SK-N-SH treated with all-trans-retinoic acid at 6 μM for 48 hours (cell line): ENCODE data around the gene TNFRSF12A.
A peak's percentile ranks its signal among the peaks of the same experiment; 100 is the strongest.

ENCODE experiments used
- ATAC-seq: fragments of 200-7000 bp; cut with Tn5 transposase; 3 replicates; pipeline ENCODE4 v1.9.1; 2020; ENCODE audit warnings: mild to moderate bottlenecking, moderate library complexity
- ARNTL ChIP-seq: fragments of 450-650 bp; formaldehyde crosslinking; IDR thresholded peaks from 2 replicates; pipeline ENCODE4 v1.5.0; 2020; ENCODE audit warnings: low read depth, mild to moderate bottlenecking, moderate library complexity, borderline replicate concordance
- BACH2 ChIP-seq: fragments of 250-450 bp; sonication (Bioruptor Pico); IDR thresholded peaks from 2 replicates; pipeline ENCODE4 v1.9.0; 2021; ENCODE audit warnings: mild to moderate bottlenecking, borderline replicate concordance
- CREB5 ChIP-seq: fragments of 250-450 bp; sonication (Bioruptor Pico); IDR thresholded peaks from 2 replicates; pipeline ENCODE4 v1.5.1; 2020; ENCODE audit warnings: low read depth, mild to moderate bottlenecking, moderate library complexity
- CSDC2 ChIP-seq: fragments of 250-450 bp; sonication (Bioruptor Pico); IDR thresholded peaks from 2 replicates; pipeline ENCODE4 v1.5.0; 2020; ENCODE audit warnings: mild to moderate bottlenecking, moderate library complexity
- CSRNP3 ChIP-seq: fragments of 250-450 bp; sonication (Bioruptor Pico); IDR thresholded peaks from 2 replicates; pipeline ENCODE4 v1.5.1; 2021; ENCODE audit warnings: mild to moderate bottlenecking, moderate library complexity
- GLIS3 ChIP-seq: fragments of 250-450 bp; sonication (Bioruptor Pico); IDR thresholded peaks from 2 replicates; pipeline ENCODE4 v1.5.0; 2020; ENCODE audit warnings: mild to moderate bottlenecking, moderate library complexity
- ISL1 ChIP-seq: fragments of 250-450 bp; sonication (Bioruptor Pico); IDR thresholded peaks from 2 replicates; pipeline ENCODE4 v2.1.2; 2022; ENCODE audit warnings: mild to moderate bottlenecking, moderate library complexity
- OSR1 ChIP-seq: fragments of 250-450 bp; sonication (Bioruptor Pico); IDR thresholded peaks from 2 replicates; pipeline ENCODE4 v1.8.0; 2022; ENCODE audit warnings: moderate library complexity, mild to moderate bottlenecking, inconsistent platforms
- PATZ1 ChIP-seq: fragments of 250-450 bp; sonication (Bioruptor Pico); IDR thresholded peaks from 2 replicates; pipeline ENCODE4 v1.8.0; 2020; ENCODE audit warnings: mild to moderate bottlenecking, moderate library complexity, borderline replicate concordance
- POU6F1 ChIP-seq: fragments of 250-450 bp; sonication (Bioruptor Pico); IDR thresholded peaks from 2 replicates; pipeline ENCODE4 v1.8.0; 2021; ENCODE audit warnings: low read depth, mild to moderate bottlenecking, moderate library complexity, borderline replicate concordance
- PPARA ChIP-seq: fragments of 250-450 bp; sonication (Bioruptor Pico); IDR thresholded peaks from 2 replicates; pipeline ENCODE4 v1.5.0; 2020; ENCODE audit warnings: mild to moderate bottlenecking, borderline replicate concordance
- RARB ChIP-seq: fragments of 250-450 bp; sonication (Bioruptor Pico); IDR thresholded peaks from 2 replicates; pipeline ENCODE4 v1.8.0; 2021; ENCODE audit warnings: mild to moderate bottlenecking, moderate library complexity
- SNAI2 ChIP-seq: fragments of 250-450 bp; sonication (Bioruptor Pico); IDR thresholded peaks from 2 replicates; pipeline ENCODE4 v1.5.0; 2020; ENCODE audit warnings: mild to moderate bottlenecking, moderate library complexity
- TCF4 ChIP-seq: fragments of 250-450 bp; sonication (Bioruptor Pico); IDR thresholded peaks from 2 replicates; pipeline ENCODE4 v1.8.0; 2021; ENCODE audit warnings: mild to moderate bottlenecking, moderate library complexity, borderline replicate concordance
- ZC3H10 ChIP-seq: fragments of 250-450 bp; sonication (Bioruptor Pico); IDR thresholded peaks from 2 replicates; pipeline ENCODE4 v1.5.1; 2021; ENCODE audit warnings: mild to moderate bottlenecking, moderate library complexity
- ZFP3 ChIP-seq: fragments of 250-450 bp; sonication (Bioruptor Pico); IDR thresholded peaks from 2 replicates; pipeline ENCODE4 v1.5.0; 2020; ENCODE audit warnings: mild to moderate bottlenecking, moderate library complexity
- ZFP30 ChIP-seq: fragments of 450-650 bp; formaldehyde crosslinking; IDR thresholded peaks from 2 replicates; pipeline ENCODE4 v1.5.0; 2022; ENCODE audit warnings: mild to moderate bottlenecking, moderate library complexity
- ZNF70 ChIP-seq: fragments of 450-650 bp; formaldehyde crosslinking; IDR thresholded peaks from 2 replicates; pipeline ENCODE4 v1.5.0; 2020; ENCODE audit warnings: mild to moderate bottlenecking, moderate library complexity
- TF ChIP-seq, protein P1 (sequence below): fragments of 250-450 bp; sonication (Bioruptor Pico); IDR thresholded peaks from 2 replicates; pipeline ENCODE4 v1.5.0; 2020; ENCODE audit warnings: mild to moderate bottlenecking, moderate library complexity

Gene TNFRSF12A

GRCh38 chr16:3062553-3062952, 42.4 kb downstream of the TNFRSF12A start (continued):
- TF ChIP-seq, protein P1, sequence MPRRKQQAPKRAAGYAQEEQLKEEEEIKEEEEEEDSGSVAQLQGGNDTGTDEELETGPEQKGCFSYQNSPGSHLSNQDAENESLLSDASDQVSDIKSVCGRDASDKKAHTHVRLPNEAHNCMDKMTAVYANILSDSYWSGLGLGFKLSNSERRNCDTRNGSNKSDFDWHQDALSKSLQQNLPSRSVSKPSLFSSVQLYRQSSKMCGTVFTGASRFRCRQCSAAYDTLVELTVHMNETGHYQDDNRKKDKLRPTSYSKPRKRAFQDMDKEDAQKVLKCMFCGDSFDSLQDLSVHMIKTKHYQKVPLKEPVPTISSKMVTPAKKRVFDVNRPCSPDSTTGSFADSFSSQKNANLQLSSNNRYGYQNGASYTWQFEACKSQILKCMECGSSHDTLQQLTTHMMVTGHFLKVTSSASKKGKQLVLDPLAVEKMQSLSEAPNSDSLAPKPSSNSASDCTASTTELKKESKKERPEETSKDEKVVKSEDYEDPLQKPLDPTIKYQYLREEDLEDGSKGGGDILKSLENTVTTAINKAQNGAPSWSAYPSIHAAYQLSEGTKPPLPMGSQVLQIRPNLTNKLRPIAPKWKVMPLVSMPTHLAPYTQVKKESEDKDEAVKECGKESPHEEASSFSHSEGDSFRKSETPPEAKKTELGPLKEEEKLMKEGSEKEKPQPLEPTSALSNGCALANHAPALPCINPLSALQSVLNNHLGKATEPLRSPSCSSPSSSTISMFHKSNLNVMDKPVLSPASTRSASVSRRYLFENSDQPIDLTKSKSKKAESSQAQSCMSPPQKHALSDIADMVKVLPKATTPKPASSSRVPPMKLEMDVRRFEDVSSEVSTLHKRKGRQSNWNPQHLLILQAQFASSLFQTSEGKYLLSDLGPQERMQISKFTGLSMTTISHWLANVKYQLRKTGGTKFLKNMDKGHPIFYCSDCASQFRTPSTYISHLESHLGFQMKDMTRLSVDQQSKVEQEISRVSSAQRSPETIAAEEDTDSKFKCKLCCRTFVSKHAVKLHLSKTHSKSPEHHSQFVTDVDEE (CRISPR knock-in tag): no peak
- TF ChIP-seq TCF4 (CRISPR knock-in tag): no peak
- TF ChIP-seq CSDC2: no peak

DNA sequence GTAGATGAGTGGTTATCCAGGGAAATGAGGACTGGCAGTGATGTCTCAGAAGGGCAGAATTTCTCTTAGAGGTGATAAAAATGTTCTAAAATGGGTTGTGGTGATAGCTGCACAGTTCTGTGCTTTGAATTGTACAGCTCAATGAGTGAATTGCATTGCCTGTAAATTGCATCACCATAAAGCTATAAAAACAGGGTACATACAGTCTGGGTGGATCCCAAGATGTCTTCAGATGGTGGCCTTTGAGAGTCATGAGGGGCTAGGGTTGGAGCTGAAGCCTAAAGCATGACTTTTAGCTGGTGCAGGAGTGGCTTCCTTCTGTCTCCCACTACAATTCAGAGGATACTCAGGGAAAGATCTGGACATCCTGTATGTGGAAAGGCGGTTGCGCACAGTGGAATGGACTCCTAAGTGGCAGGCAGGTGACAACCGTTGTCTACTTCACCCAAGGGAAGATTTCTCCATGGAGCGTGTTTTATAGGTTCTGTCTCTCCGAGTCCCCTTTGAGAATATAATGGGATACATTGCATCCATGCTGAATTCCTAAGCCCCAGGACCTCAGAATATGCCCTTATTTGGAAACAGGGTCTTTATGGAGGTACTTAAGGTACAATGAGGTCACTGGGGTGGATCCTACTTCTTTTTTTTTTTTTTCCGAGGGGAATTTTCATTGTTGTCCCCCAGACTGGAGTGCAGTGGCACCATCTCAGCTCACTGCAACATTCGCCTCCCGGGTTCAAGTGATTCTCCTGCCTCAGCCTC, 43.6 kb downstream of the TNFRSF12A start:
- no peak for TF ChIP-seq CSRNP3
- TF ChIP-seq SNAI2: no peak
- no peak for TF ChIP-seq ZFP3
- TF ChIP-seq CSDC2: no peak
- TF ChIP-seq, protein P1 (CRISPR knock-in tag): no peak
- no peak for TF ChIP-seq ZNF70 (CRISPR knock-in tag)
- no peak for TF ChIP-seq ARNTL
- TF ChIP-seq, all 23 proteins: peak for 0
- no peak for ATAC-seq

- ATAC-seq: peak; percentile 69
- TF ChIP-seq OSR1 (CRISPR knock-in tag): no peak
- TF ChIP-seq GLIS3 (CRISPR knock-in tag): no peak
- no peak for TF ChIP-seq POU6F1 (CRISPR knock-in tag)
- no peak for TF ChIP-seq ZC3H10
- TF ChIP-seq TCF4 (CRISPR knock-in tag): no peak
- no peak for TF ChIP-seq ZNF70 (CRISPR knock-in tag)
- TF ChIP-seq CSDC2: no peak
- no peak for TF ChIP-seq SNAI2
- no peak for TF ChIP-seq ZFP3
- no peak for TF ChIP-seq ZFP30 (CRISPR knock-in tag)
- TF ChIP-seq, all 23 proteins: peak for 0
These were observed 45.0 kb downstream of the TNFRSF12A start, which contains the start of gene IL32 for GRCh38 chr16:3065069-3065741. TSS of gene IL32 (plus strand) at chr16:3065640. CDS start at chr16:3065812, 172 bp downstream.

- no peak; the same call in 2 of the 3 replicates for ATAC-seq
- TF ChIP-seq BACH2: no peak
- no peak for TF ChIP-seq TCF4 (CRISPR knock-in tag)
- TF ChIP-seq PPARA (CRISPR knock-in tag): no peak
- no peak for TF ChIP-seq RARB
- TF ChIP-seq ZFP3: no peak
- TF ChIP-seq ZFP30 (CRISPR knock-in tag): no peak
- no peak for TF ChIP-seq PATZ1
- no peak for TF ChIP-seq GLIS3 (CRISPR knock-in tag)
- no peak for TF ChIP-seq CREB5
- no peak for TF ChIP-seq ISL1 (CRISPR knock-in tag)
- no peak for TF ChIP-seq POU6F1 (CRISPR knock-in tag)
These were observed 45.7 kb downstream of the TNFRSF12A start for GRCh38 chr16:3065742-3066439.
